Lower leg skin (tissue), 3 donors: Measurements from ENCODE around the gene ATP6V0D1.

ENCODE experiments used
- POLR2A ChIP-seq, 2 donors: fragments of 450-650 bp; IDR thresholded peaks; one replicate each; pipeline ENCODE4 v1.6.1; 2016 to 2017; ENCODE audit warnings: antibody characterized with exemption in 2 of 2, mild to moderate bottlenecking in 1 of 2, moderate library complexity in 1 of 2
- TF ChIP-seq, protein P1 (sequence below), 3 donors: fragments of 450-650 bp; IDR thresholded peaks; one replicate each; pipeline ENCODE4 v1.5.1; 2016; ENCODE audit warnings: antibody characterized with exemption in 3 of 3, mild to moderate bottlenecking in 3 of 3, moderate library complexity in 2 of 3

DNA sequence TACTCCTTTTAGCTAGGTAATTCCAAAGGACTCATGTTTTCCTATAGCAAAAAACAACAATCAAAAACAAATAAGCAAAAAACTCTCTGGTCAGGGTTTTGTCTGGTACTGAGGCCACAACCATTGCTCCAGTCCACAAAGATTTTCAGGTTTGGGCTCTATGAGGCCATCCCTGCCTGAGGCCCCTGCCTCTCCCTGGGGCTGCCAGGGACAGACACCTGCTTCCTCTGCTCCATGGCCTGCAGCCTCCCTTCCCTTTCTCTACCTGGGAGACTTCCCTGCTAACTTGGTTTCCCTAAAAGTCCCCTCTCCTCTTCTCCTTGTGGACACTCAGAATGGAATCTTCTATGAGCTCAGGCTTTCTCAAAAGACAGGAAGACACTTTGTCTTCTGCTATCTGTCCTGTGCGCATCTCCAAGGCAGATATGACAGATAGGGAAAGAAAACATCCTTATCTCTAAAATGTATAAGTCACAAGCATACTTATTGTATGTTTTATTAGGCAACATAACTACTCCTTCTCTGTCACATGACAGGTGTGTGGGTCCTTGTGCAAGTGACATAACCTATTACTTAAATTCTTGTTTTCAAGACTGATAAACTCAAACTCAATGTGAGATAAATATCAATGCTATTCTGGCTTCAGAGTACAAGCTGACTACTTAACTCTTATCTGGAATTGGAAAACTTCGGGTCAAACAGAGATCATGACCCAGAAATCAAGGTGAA is 63.5 kb downstream of the ATP6V0D1 start:
- TF ChIP-seq, protein P1, sequence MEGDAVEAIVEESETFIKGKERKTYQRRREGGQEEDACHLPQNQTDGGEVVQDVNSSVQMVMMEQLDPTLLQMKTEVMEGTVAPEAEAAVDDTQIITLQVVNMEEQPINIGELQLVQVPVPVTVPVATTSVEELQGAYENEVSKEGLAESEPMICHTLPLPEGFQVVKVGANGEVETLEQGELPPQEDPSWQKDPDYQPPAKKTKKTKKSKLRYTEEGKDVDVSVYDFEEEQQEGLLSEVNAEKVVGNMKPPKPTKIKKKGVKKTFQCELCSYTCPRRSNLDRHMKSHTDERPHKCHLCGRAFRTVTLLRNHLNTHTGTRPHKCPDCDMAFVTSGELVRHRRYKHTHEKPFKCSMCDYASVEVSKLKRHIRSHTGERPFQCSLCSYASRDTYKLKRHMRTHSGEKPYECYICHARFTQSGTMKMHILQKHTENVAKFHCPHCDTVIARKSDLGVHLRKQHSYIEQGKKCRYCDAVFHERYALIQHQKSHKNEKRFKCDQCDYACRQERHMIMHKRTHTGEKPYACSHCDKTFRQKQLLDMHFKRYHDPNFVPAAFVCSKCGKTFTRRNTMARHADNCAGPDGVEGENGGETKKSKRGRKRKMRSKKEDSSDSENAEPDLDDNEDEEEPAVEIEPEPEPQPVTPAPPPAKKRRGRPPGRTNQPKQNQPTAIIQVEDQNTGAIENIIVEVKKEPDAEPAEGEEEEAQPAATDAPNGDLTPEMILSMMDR (IDR thresholded peaks at IDR 0.05), result no peak
- no peak for TF ChIP-seq POLR2A (IDR thresholded peaks at IDR 0.05)
